Measurements from ENCODE around the gene SCNN1G. TPM values are rescaled to one million over a fixed set of nuclear protein-coding genes. Genes with fewer than 3 reads are reported as not detected.

Gene SCNN1G
- polyA plus RNA-seq, 2 of the 4 experiments (the other 2 are of a cell fraction), result 0.03 to 0.05 TPM

- TF ChIP-seq REST (IDR thresholded peaks at IDR 0.05) (no peak), RFX5 (IDR thresholded peaks at IDR 0.05) (no peak), CBX8 (IDR thresholded peaks at IDR 0.05) (no peak), E2F6 (IDR thresholded peaks at IDR 0.05; ENCODE audit: borderline replicate concordance, low read depth) (no peak), JUN (IDR thresholded peaks at IDR 0.05) (no peak)
Observed at GRCh38 chr16:23202166-23202565, 19.6 kb downstream of the SCNN1G start (continued).

GRCh38 chr16:23206986-23207385 is 24.4 kb downstream of the SCNN1G start:
- WGBS (ENCODE audit: missing lambda C conversion rate), result 31% methylated on average over 7 of the region's 7 CpGs
- DNase-seq (ENCODE audit: low read depth in 1 of 2, low spot score in 1 of 2), result no peak
- CTCF ChIA-PET, result interaction anchor here (1.0 to 1.7 kb wide), 4 partner anchors 12 to 229 kb away, joined by 3 to 4 read pairs (median 4); no protein-coding TSS in a partner anchor
- Histone ChIP-seq H3K9me3 (no peaks in the 10 kb centered on the region), H3K4me1 (no peaks in the 10 kb centered on the region), H3K4me2 (no peak overlapping the region), H3K27ac (no peak overlapping the region), H3K4me3 (no peak overlapping the region)
- FAIRE-seq, result no peak
- no peak for ATAC-seq
- TF ChIP-seq FOSB (CRISPR knock-in tag; IDR thresholded peaks at IDR 0.05) (no peak), ZNF302 (CRISPR knock-in tag; IDR thresholded peaks at IDR 0.05) (no peak), RNF2 (IDR thresholded peaks at IDR 0.05; ENCODE audit: borderline replicate concordance, low read depth) (no peak), NR3C1 (IDR thresholded peaks at IDR 0.05) (no peak)
- POLR2A ChIA-PET, result no interaction called here

- ChIA-PET CTCF (interaction anchor here (1.0 to 1.7 kb wide), 4 partner anchors 11 to 228 kb away, joined by 3 to 4 read pairs (median 4); no protein-coding TSS in a partner anchor), POLR2A (no interaction called here)
- no peak overlapping the region for H3K4me3 ChIP-seq
- TF ChIP-seq PHF8 (IDR thresholded peaks at IDR 0.05; ENCODE audit: borderline replicate concordance, low read depth), result no peak
- no peak for TF ChIP-seq CBX2 (IDR thresholded peaks at IDR 0.05; ENCODE audit: borderline replicate concordance, low read depth)
- TF ChIP-seq HOXB5 (CRISPR knock-in tag; IDR thresholded peaks at IDR 0.05), result no peak
- WGBS (ENCODE audit: missing lambda C conversion rate), result 43% methylated on average over 3 of the region's 3 CpGs
- FAIRE-seq (no peak), ATAC-seq (no peak), DNase-seq (ENCODE audit: low read depth in 1 of 2, low spot score in 1 of 2) (no peak)
- H3K4me1 ChIP-seq, result no peaks in the 10 kb centered on the region
- no peaks in the 10 kb centered on the region for H3K9me3 ChIP-seq
- no peak overlapping the region for H3K4me2 ChIP-seq
- H3K27ac ChIP-seq, result no peak overlapping the region
Observed at GRCh38 chr16:23207485-23207884, 24.9 kb downstream of the SCNN1G start.

- Histone ChIP-seq H3K4me2 (no peak overlapping the region), H3K9me3 (no peaks in the 10 kb centered on the region), H3K4me1 (no peaks in the 10 kb centered on the region), H3K27ac (no peak overlapping the region), H3K4me3 (no peak overlapping the region)
- CTCF ChIA-PET, result interaction anchor here (1.6 to 2.2 kb wide), 2 partner anchors 27 to 224 kb away, joined by 6 to 9 read pairs; partner anchors contain the start of gene SCNN1G
- DNase-seq (ENCODE audit: low read depth in 1 of 2, low spot score in 1 of 2) (no peak), ATAC-seq (no peak), FAIRE-seq (no peak)
- WGBS (ENCODE audit: missing lambda C conversion rate), result 55% methylated on average over 9 of the region's 9 CpGs
- POLR2A ChIA-PET, result no interaction called here
- TF ChIP-seq SREBF2 (IDR thresholded peaks at IDR 0.05), result no peak
- TF ChIP-seq BCL3 (IDR thresholded peaks at IDR 0.05), result no peak
- TF ChIP-seq JUN (IDR thresholded peaks at IDR 0.05), result no peak
- TF ChIP-seq RNF2 (IDR thresholded peaks at IDR 0.05; ENCODE audit: borderline replicate concordance, low read depth), result no peak
- TF ChIP-seq HDAC2 (IDR thresholded peaks at IDR 0.05), result no peak
- TF ChIP-seq HES2 (IDR thresholded peaks at IDR 0.05), result no peak
- no peak for TF ChIP-seq NPAS2 (CRISPR knock-in tag; IDR thresholded peaks at IDR 0.05; ENCODE audit: borderline replicate concordance)
- no peak for TF ChIP-seq JUNB (IDR thresholded peaks at IDR 0.05)
- no peak for TF ChIP-seq MYC (IDR thresholded peaks at IDR 0.05; ENCODE audit: borderline replicate concordance, low read length)
- TF ChIP-seq RFX5 (IDR thresholded peaks at IDR 0.05), result no peak
- no peak for TF ChIP-seq KDM1A (IDR thresholded peaks at IDR 0.05; ENCODE audit: low read depth)
- no peak for TF ChIP-seq CHD4 (IDR thresholded peaks at IDR 0.05; ENCODE audit: borderline replicate concordance)
- TF ChIP-seq EHF (CRISPR knock-in tag; IDR thresholded peaks at IDR 0.05), result no peak
- TF ChIP-seq EP300 (IDR thresholded peaks at IDR 0.05), result no peak
- no peak for TF ChIP-seq CBX2 (IDR thresholded peaks at IDR 0.05; ENCODE audit: borderline replicate concordance, low read depth)
- TF ChIP-seq NR3C1 (IDR thresholded peaks at IDR 0.05), result no peak
- TF ChIP-seq ELK1 (IDR thresholded peaks at IDR 0.05; ENCODE audit: low read depth, low read length), result no peak
- no peak for TF ChIP-seq ZSCAN20 (CRISPR knock-in tag; IDR thresholded peaks at IDR 0.05)
Observed at GRCh38 chr16:23209606-23210005, 27.1 kb downstream of the SCNN1G start.
